ENCODE data around the gene DES.

- TF ChIP-seq CTCF (conservative IDR thresholded peaks at IDR 0.05 in 1 of 2, IDR thresholded peaks at IDR 0.05 in 1 of 2; ENCODE audit: extremely low read depth in 1 of 2, insufficient read depth in 1 of 2, low read depth in 1 of 2, low read length in 2 of 2) (no peak), EZH2 (IDR thresholded peaks at IDR 0.05; ENCODE audit: borderline replicate concordance, low read length) (no peak)
Measured at GRCh38 chr2:219385958-219386520, 32.1 kb upstream of the DES start.

Data from mammary epithelial cell (primary cell).